ENCODE results near the gene DROSHA. TPM values are rescaled to one million over a fixed set of nuclear protein-coding genes. Genes with fewer than 3 reads are reported as not detected.

DROSHA gene
- total RNA-seq, 1 experiment from 2014 or later = 58.3 TPM

GRCh38 chr5:31435730-31436129 is 96.2 kb downstream of the DROSHA start:
- Histone ChIP-seq H3K79me2 (ENCODE audit: low read length) (peaks cover 12% of the 10 kb centered on the region), H3K36me3 (ENCODE audit: insufficient read depth, low read length) (peaks cover 11% of the 10 kb centered on the region; the same call in 1 of the 2 replicates), H3K4me1 (ENCODE audit: low read length) (no peaks in the 10 kb centered on the region), H3K9me2 (replicated peaks; ENCODE audit: insufficient read depth, low read length) (no peaks in the 10 kb centered on the region), H3K9me3 (ENCODE audit: low read length) (no peaks in the 10 kb centered on the region), H3K9ac (ENCODE audit: low read length) (no peak overlapping the region), H3K27me3 (ENCODE audit: low read length) (no peaks in the 10 kb centered on the region), H2AFZ (ENCODE audit: low read length) (no peak overlapping the region), H3K27ac (ENCODE audit: low read length) (no peak overlapping the region), H3K4me3 (ENCODE audit: low read length) (no peak overlapping the region), H4K20me1 (ENCODE audit: insufficient read depth, low read depth, low read length) (no peaks in the 10 kb centered on the region), H3K4me2 (ENCODE audit: low read depth, low read length, poor library complexity, severe bottlenecking) (no peak overlapping the region)
- DNase-seq = no peak

GRCh38 chr5:31434898-31435297 is 97.0 kb downstream of the DROSHA start:
- H3K9me2 ChIP-seq (replicated peaks; ENCODE audit: insufficient read depth, low read length) = no peaks in the 10 kb centered on the region
- H3K27me3 ChIP-seq (ENCODE audit: low read length) = no peaks in the 10 kb centered on the region
- no peaks in the 10 kb centered on the region for H3K9me3 ChIP-seq (ENCODE audit: low read length)
- no peaks in the 10 kb centered on the region for H3K4me1 ChIP-seq (ENCODE audit: low read length)
- H3K4me3 ChIP-seq (ENCODE audit: low read length) = no peak overlapping the region
- peaks cover 16% of the 10 kb centered on the region; the same call in 1 of the 2 replicates for H3K36me3 ChIP-seq (ENCODE audit: insufficient read depth, low read length)
- no peak overlapping the region for H3K4me2 ChIP-seq (ENCODE audit: low read depth, low read length, poor library complexity, severe bottlenecking)
- peaks cover 10% of the 10 kb centered on the region for H3K79me2 ChIP-seq (ENCODE audit: low read length)
- no peak overlapping the region for H3K27ac ChIP-seq (ENCODE audit: low read length)
- DNase-seq = no peak
- no peaks in the 10 kb centered on the region for H4K20me1 ChIP-seq (ENCODE audit: insufficient read depth, low read depth, low read length)
- H3K9ac ChIP-seq (ENCODE audit: low read length) = no peak overlapping the region
- no peak overlapping the region for H2AFZ ChIP-seq (ENCODE audit: low read length)

GRCh38 chr5:31433229-31433628 is 98.7 kb downstream of the DROSHA start:
- H3K4me2 ChIP-seq (ENCODE audit: low read depth, low read length, poor library complexity, severe bottlenecking) = no peak overlapping the region
- no peaks in the 10 kb centered on the region for H4K20me1 ChIP-seq (ENCODE audit: insufficient read depth, low read depth, low read length)
- no peak overlapping the region for H3K27ac ChIP-seq (ENCODE audit: low read length)
- H3K9me3 ChIP-seq (ENCODE audit: low read length) = no peaks in the 10 kb centered on the region
- H2AFZ ChIP-seq (ENCODE audit: low read length) = no peak overlapping the region
- no peaks in the 10 kb centered on the region for H3K79me2 ChIP-seq (ENCODE audit: low read length)
- H3K9me2 ChIP-seq (replicated peaks; ENCODE audit: insufficient read depth, low read length) = no peaks in the 10 kb centered on the region
- H3K36me3 ChIP-seq (ENCODE audit: insufficient read depth, low read length) = peaks cover 26% of the 10 kb centered on the region; the same call in 1 of the 2 replicates
- H3K4me1 ChIP-seq (ENCODE audit: low read length) = no peaks in the 10 kb centered on the region
- no peak for DNase-seq
- H3K9ac ChIP-seq (ENCODE audit: low read length) = no peak overlapping the region
- H3K27me3 ChIP-seq (ENCODE audit: low read length) = no peaks in the 10 kb centered on the region
- no peak overlapping the region for H3K4me3 ChIP-seq (ENCODE audit: low read length)

GRCh38 chr5:31427724-31428309 is 104.1 kb downstream of the DROSHA start:
- no peak overlapping the region for H3K27ac ChIP-seq (ENCODE audit: low read length)
- H3K4me2 ChIP-seq (ENCODE audit: low read depth, low read length, poor library complexity, severe bottlenecking) = no peak overlapping the region
- H3K79me2 ChIP-seq (ENCODE audit: low read length) = no peaks in the 10 kb centered on the region
- H3K9me2 ChIP-seq (replicated peaks; ENCODE audit: insufficient read depth, low read length) = no peaks in the 10 kb centered on the region
- no peaks in the 10 kb centered on the region for H4K20me1 ChIP-seq (ENCODE audit: insufficient read depth, low read depth, low read length)
- no peak overlapping the region for H3K9ac ChIP-seq (ENCODE audit: low read length)
- no peaks in the 10 kb centered on the region for H3K4me1 ChIP-seq (ENCODE audit: low read length)
- no peak overlapping the region for H3K4me3 ChIP-seq (ENCODE audit: low read length)
- H2AFZ ChIP-seq (ENCODE audit: low read length) = no peak overlapping the region
- H3K36me3 ChIP-seq (ENCODE audit: insufficient read depth, low read length) = peaks cover 33% of the 10 kb centered on the region; the same call in 1 of the 2 replicates
- no peak for DNase-seq
- no peaks in the 10 kb centered on the region for H3K9me3 ChIP-seq (ENCODE audit: low read length)
- H3K27me3 ChIP-seq (ENCODE audit: low read length) = no peaks in the 10 kb centered on the region

GRCh38 chr5:31427013-31427723 is 104.7 kb downstream of the DROSHA start:
- no peaks in the 10 kb centered on the region for H4K20me1 ChIP-seq (ENCODE audit: insufficient read depth, low read depth, low read length)
- H3K4me3 ChIP-seq (ENCODE audit: low read length) = no peak overlapping the region
- H3K27me3 ChIP-seq (ENCODE audit: low read length) = no peaks in the 10 kb centered on the region
- no peaks in the 10 kb centered on the region for H3K79me2 ChIP-seq (ENCODE audit: low read length)
- no peak for DNase-seq
- H3K36me3 ChIP-seq (ENCODE audit: insufficient read depth, low read length) = peaks cover 39% of the 10 kb centered on the region; the same call in 1 of the 2 replicates
- no peaks in the 10 kb centered on the region for H3K9me2 ChIP-seq (replicated peaks; ENCODE audit: insufficient read depth, low read length)
- H2AFZ ChIP-seq (ENCODE audit: low read length) = no peak overlapping the region
- H3K4me2 ChIP-seq (ENCODE audit: low read depth, low read length, poor library complexity, severe bottlenecking) = no peak overlapping the region
- no peak overlapping the region for H3K9ac ChIP-seq (ENCODE audit: low read length)
- H3K27ac ChIP-seq (ENCODE audit: low read length) = no peak overlapping the region
- H3K9me3 ChIP-seq (ENCODE audit: low read length) = no peaks in the 10 kb centered on the region
- peaks cover 5% of the 10 kb centered on the region; the same call in 1 of the 2 replicates for H3K4me1 ChIP-seq (ENCODE audit: low read length)

GRCh38 chr5:31421806-31422586 is 109.9 kb downstream of the DROSHA start:
- Histone ChIP-seq H3K79me2 (ENCODE audit: low read length) (no peaks in the 10 kb centered on the region), H3K4me1 (ENCODE audit: low read length) (peaks cover 5% of the 10 kb centered on the region; the same call in 1 of the 2 replicates), H3K4me3 (ENCODE audit: low read length) (no peak overlapping the region), H2AFZ (ENCODE audit: low read length) (no peak overlapping the region), H3K9me3 (ENCODE audit: low read length) (no peaks in the 10 kb centered on the region), H3K4me2 (ENCODE audit: low read depth, low read length, poor library complexity, severe bottlenecking) (no peak overlapping the region), H4K20me1 (ENCODE audit: insufficient read depth, low read depth, low read length) (no peaks in the 10 kb centered on the region), H3K9me2 (replicated peaks; ENCODE audit: insufficient read depth, low read length) (no peaks in the 10 kb centered on the region), H3K36me3 (ENCODE audit: insufficient read depth, low read length) (peaks cover 45% of the 10 kb centered on the region; the same call in 1 of the 2 replicates), H3K9ac (ENCODE audit: low read length) (no peak overlapping the region), H3K27ac (ENCODE audit: low read length) (no peak overlapping the region), H3K27me3 (ENCODE audit: low read length) (no peaks in the 10 kb centered on the region)
- DNase-seq = no peak

GRCh38 chr5:31417512-31417911 is 114.4 kb downstream of the DROSHA start:
- H3K27me3 ChIP-seq (ENCODE audit: low read length) = no peaks in the 10 kb centered on the region
- no peaks in the 10 kb centered on the region for H4K20me1 ChIP-seq (ENCODE audit: insufficient read depth, low read depth, low read length)
- H3K79me2 ChIP-seq (ENCODE audit: low read length) = 0 out of 2 replicates have a peak, but pooled peaks cover 6% of the 10 kb centered on the region
- peaks cover 38% of the 10 kb centered on the region; the same call in 1 of the 2 replicates for H3K36me3 ChIP-seq (ENCODE audit: insufficient read depth, low read length)
- H3K9me2 ChIP-seq (replicated peaks; ENCODE audit: insufficient read depth, low read length) = no peaks in the 10 kb centered on the region
- peaks cover 4% of the 10 kb centered on the region; the same call in 1 of the 2 replicates for H3K4me1 ChIP-seq (ENCODE audit: low read length)
- H3K4me2 ChIP-seq (ENCODE audit: low read depth, low read length, poor library complexity, severe bottlenecking) = no peak overlapping the region
- H3K9me3 ChIP-seq (ENCODE audit: low read length) = no peaks in the 10 kb centered on the region
- no peak overlapping the region for H3K9ac ChIP-seq (ENCODE audit: low read length)
- no peak overlapping the region for H3K4me3 ChIP-seq (ENCODE audit: low read length)
- no peak overlapping the region for H3K27ac ChIP-seq (ENCODE audit: low read length)
- no peak overlapping the region for H2AFZ ChIP-seq (ENCODE audit: low read length)
- no peak for DNase-seq

- H3K4me3 ChIP-seq (ENCODE audit: low read length) = no peak overlapping the region
- H3K27me3 ChIP-seq (ENCODE audit: low read length) = no peaks in the 10 kb centered on the region
- H3K79me2 ChIP-seq (ENCODE audit: low read length) = 0 out of 2 replicates have a peak, but pooled peaks cover 6% of the 10 kb centered on the region
- no peak for DNase-seq
- H3K9me3 ChIP-seq (ENCODE audit: low read length) = no peaks in the 10 kb centered on the region
- H3K4me1 ChIP-seq (ENCODE audit: low read length) = no peaks in the 10 kb centered on the region
- H3K9ac ChIP-seq (ENCODE audit: low read length) = no peak overlapping the region
- H3K36me3 ChIP-seq (ENCODE audit: insufficient read depth, low read length) = peaks cover 35% of the 10 kb centered on the region; the same call in 1 of the 2 replicates
- H3K9me2 ChIP-seq (replicated peaks; ENCODE audit: insufficient read depth, low read length) = no peaks in the 10 kb centered on the region
- no peak overlapping the region for H3K4me2 ChIP-seq (ENCODE audit: low read depth, low read length, poor library complexity, severe bottlenecking)
- H3K27ac ChIP-seq (ENCODE audit: low read length) = no peak overlapping the region
- no peak overlapping the region for H2AFZ ChIP-seq (ENCODE audit: low read length)
- H4K20me1 ChIP-seq (ENCODE audit: insufficient read depth, low read depth, low read length) = no peaks in the 10 kb centered on the region
Measured at GRCh38 chr5:31416547-31416946, 115.3 kb downstream of the DROSHA start.

All from Karpas-422 (cell line).